SK-N-SH treated with all-trans-retinoic acid at 6 μM for 48 hours (cell line): Measurements from ENCODE around the gene QRICH1.

Experiments used
- ARNTL ChIP-seq: fragments of 450-650 bp; formaldehyde crosslinking; IDR thresholded peaks from 2 replicates; pipeline ENCODE4 v1.5.0; 2020; ENCODE audit warnings: low read depth, mild to moderate bottlenecking, moderate library complexity, borderline replicate concordance
- BACH2 ChIP-seq: fragments of 250-450 bp; sonication (Bioruptor Pico); IDR thresholded peaks from 2 replicates; pipeline ENCODE4 v1.9.0; 2021; ENCODE audit warnings: mild to moderate bottlenecking, borderline replicate concordance
- CSRNP3 ChIP-seq: fragments of 250-450 bp; sonication (Bioruptor Pico); IDR thresholded peaks from 2 replicates; pipeline ENCODE4 v1.5.1; 2021; ENCODE audit warnings: mild to moderate bottlenecking, moderate library complexity
- GLIS3 ChIP-seq: fragments of 250-450 bp; sonication (Bioruptor Pico); IDR thresholded peaks from 2 replicates; pipeline ENCODE4 v1.5.0; 2020; ENCODE audit warnings: mild to moderate bottlenecking, moderate library complexity
- PATZ1 ChIP-seq: fragments of 250-450 bp; sonication (Bioruptor Pico); IDR thresholded peaks from 2 replicates; pipeline ENCODE4 v1.8.0; 2020; ENCODE audit warnings: mild to moderate bottlenecking, moderate library complexity, borderline replicate concordance

GRCh38 chr3:48990636-48991469 is 103.0 kb downstream of the QRICH1 start:
- TF ChIP-seq GLIS3 (CRISPR knock-in tag), result no peak
- no peak for TF ChIP-seq CSRNP3 (CRISPR knock-in tag)
- TF ChIP-seq BACH2 (CRISPR knock-in tag), result no peak
- no peak for TF ChIP-seq PATZ1 (CRISPR knock-in tag)
- no peak for TF ChIP-seq ARNTL (CRISPR knock-in tag)
